GM12878 (cell line): ENCODE results near the gene NAA15. TPM values are rescaled to one million over a fixed set of nuclear protein-coding genes. Genes with fewer than 3 reads are reported as not detected.

Experiments used
- ATF3 ChIP-seq: IDR thresholded peaks from 2 replicates; pipeline ENCODE4 v1.6.1; 2011; ENCODE audit warnings: low read depth, mild to moderate bottlenecking, low read length, moderate library complexity, borderline replicate concordance; ENCODE audit errors: extremely low read depth
- CBX5 ChIP-seq: sonication (generic); IDR thresholded peaks from 2 replicates; pipeline ENCODE4 v1.6.1; 2016; ENCODE audit warnings: low read depth, moderate library complexity, mild to moderate bottlenecking, inconsistent platforms
- CEBPB ChIP-seq, 2 experiments: fragments of 150-350 bp in 1 of 2; IDR thresholded peaks; 2 replicates each; pipeline ENCODE4 v1.6.1; 2012 to 2014; ENCODE audit warnings: low read depth in 2 of 2, low read length in 2 of 2, borderline replicate concordance in 1 of 2, inconsistent platforms in 1 of 2
- CHD1 ChIP-seq: IDR thresholded peaks from 2 replicates; pipeline ENCODE4 v1.6.1; 2012; ENCODE audit warnings: low read depth, low read length, improper control_type of control experiment
- CHD2 ChIP-seq: IDR thresholded peaks from 2 replicates; pipeline ENCODE4 v1.6.1; 2011; ENCODE audit warnings: low read depth, low read length, improper control_type of control experiment, borderline replicate concordance
- E2F4 ChIP-seq: IDR thresholded peaks from 2 replicates; pipeline ENCODE4 v1.6.1; 2012; ENCODE audit warnings: low read depth, low read length, improper control_type of control experiment
- EED ChIP-seq: sonication (generic); IDR thresholded peaks from 2 replicates; pipeline ENCODE4 v1.6.1; 2016; ENCODE audit warnings: antibody characterized with exemption, low read depth
- NFIC ChIP-seq: IDR thresholded peaks from 2 replicates; pipeline ENCODE4 v1.6.1; 2012; ENCODE audit warnings: low read depth, mild to moderate bottlenecking, inconsistent platforms, low read length, moderate library complexity
- NKRF ChIP-seq: fragments of 450-650 bp; conservative IDR thresholded peaks from 2 replicates; pipeline ENCODE4 v1.6.1; 2017; ENCODE audit warnings: mild to moderate bottlenecking, moderate library complexity
- NR2C1 ChIP-seq: fragments of 450-650 bp; IDR thresholded peaks from 2 replicates; pipeline ENCODE4 v1.6.1; 2017; ENCODE audit warnings: antibody characterized with exemption, mild to moderate bottlenecking, moderate library complexity
- PAX8 ChIP-seq: fragments of 450-650 bp; IDR thresholded peaks from 2 replicates; pipeline ENCODE4 v1.6.1; 2017; ENCODE audit warnings: mild to moderate bottlenecking, moderate library complexity
- POLR2AphosphoS2 ChIP-seq: IDR thresholded peaks from 2 replicates; pipeline ENCODE4 v1.6.1; 2011; ENCODE audit warnings: low read depth, mild to moderate bottlenecking, low read length, improper control_type of control experiment, moderate library complexity
- RAD21 ChIP-seq: IDR thresholded peaks from 2 replicates; pipeline ENCODE4 v1.6.1; 2011; ENCODE audit warnings: mild to moderate bottlenecking, low read depth, low read length, moderate library complexity; ENCODE audit not compliant: insufficient read depth
- SMC3 ChIP-seq: IDR thresholded peaks from 2 replicates; pipeline ENCODE4 v1.6.1; 2011; ENCODE audit warnings: low read length, improper control_type of control experiment, borderline replicate concordance
- STAT1 ChIP-seq: fragments of 450-650 bp; conservative IDR thresholded peaks from 2 replicates; pipeline ENCODE4 v1.6.1; 2014; ENCODE audit warnings: antibody characterized with exemption, mild to moderate bottlenecking
- TARDBP ChIP-seq: IDR thresholded peaks from 2 replicates; pipeline ENCODE4 v1.6.1; 2016; ENCODE audit warnings: borderline replicate concordance
- ZNF217 ChIP-seq: fragments of 450-650 bp; IDR thresholded peaks from 2 replicates; pipeline ENCODE4 v1.6.1; 2017; ENCODE audit warnings: antibody characterized with exemption, mild to moderate bottlenecking
- polyA plus RNA-seq, 11 experiments: library from polyadenylated mRNA; depleted of rRNA in 4 of 11; unstranded in 6 of 11; stranded (reverse) in 5 of 11; fragments of >200 nt; fragmentation: Nextera tagmentation in 4 of 11; fragmentation: Illumina TruSeq in 1 of 11; extraction: Ambion mirVana in 4 of 11; extraction: Trizol in 1 of 11; gene quantifications; 1 replicate in 1 of 11; 2 replicates in 10 of 11; pipeline versions ENCODE4 v1.2.1 to v1.2.3, GENCODE V29; 2011 to 2016; ENCODE audit warnings: inconsistent platforms in 2 of 11, missing spikeins in 2 of 11, low read depth in 1 of 11
- total RNA-seq, 4 experiments: library from RNA; depleted of rRNA in 3 of 4; stranded (reverse); fragments of >200 nt in 3 of 4; fragmentation: Illumina TruSeq in 1 of 4; extraction: Trizol in 1 of 4; gene quantifications; 2 replicates each; pipeline versions ENCODE4 v1.2.1 to v1.2.3, GENCODE V29; 2013 to 2021
- TF ChIP-seq, protein P1 (sequence below): fragments of 450-650 bp; IDR thresholded peaks from 2 replicates; pipeline ENCODE4 v1.6.1; 2017; ENCODE audit warnings: mild to moderate bottlenecking, low read depth, inconsistent platforms; ENCODE audit not compliant: poor library complexity, severe bottlenecking
- TF ChIP-seq, protein P2 (sequence below), 3 experiments: IDR thresholded peaks in 2 of 3; conservative IDR thresholded peaks in 1 of 3; 2 replicates each; pipeline ENCODE4 v1.5.1; 2011; ENCODE audit warnings: low read depth in 3 of 3, low read length in 3 of 3, mild to moderate bottlenecking in 3 of 3, control low read depth in 2 of 3, moderate library complexity in 2 of 3, inconsistent platforms in 1 of 3, mixed read lengths in 1 of 3; ENCODE audit not compliant: control insufficient read depth in 2 of 3, insufficient read depth in 1 of 3; ENCODE audit errors: extremely low read depth in 1 of 3
- TF ChIP-seq, protein P3 (sequence below): IDR thresholded peaks from 2 replicates; pipeline ENCODE4 v1.6.1; 2012; ENCODE audit warnings: low read depth, low read length, improper control_type of control experiment

The NAA15 gene
- total and polyA plus RNA-seq, 10 of the 15 experiments (the other 5 are each of a cell fraction or from before 2014, with no cell fraction given), result 24.3 to 93.1 (median 51.9) TPM

- TF ChIP-seq NR2C1 (no peak; the same call in 1 of the 2 replicates), TARDBP (no peak), NFIC (no peak; the same call in 1 of the 2 replicates), ZNF217 (0 out of 2 replicates have a peak, but pooled peaks have one; percentile 0), NKRF (peak; percentile 57; the same call in 1 of the 2 replicates), CHD2 (peak; percentile 99), POLR2AphosphoS2 (peak; percentile 66; the same call in 1 of the 2 replicates), ATF3 (no peak), CEBPB (IDR thresholded peaks at IDR 0.05; ENCODE audit: borderline replicate concordance in 1 of 2, low read depth in 2 of 2, low read length in 2 of 2) (no peak; a peak in 1 of 4 replicates), E2F4 (peak; percentile 69; the same call in 1 of the 2 replicates), SMC3 (no peak), STAT1 (no peak), RAD21 (no peak), CBX5 (0 out of 2 replicates have a peak, but pooled peaks have one; percentile 36), PAX8 (no peak), EED (no peak), CHD1 (no peak)
- TF ChIP-seq, protein P1, sequence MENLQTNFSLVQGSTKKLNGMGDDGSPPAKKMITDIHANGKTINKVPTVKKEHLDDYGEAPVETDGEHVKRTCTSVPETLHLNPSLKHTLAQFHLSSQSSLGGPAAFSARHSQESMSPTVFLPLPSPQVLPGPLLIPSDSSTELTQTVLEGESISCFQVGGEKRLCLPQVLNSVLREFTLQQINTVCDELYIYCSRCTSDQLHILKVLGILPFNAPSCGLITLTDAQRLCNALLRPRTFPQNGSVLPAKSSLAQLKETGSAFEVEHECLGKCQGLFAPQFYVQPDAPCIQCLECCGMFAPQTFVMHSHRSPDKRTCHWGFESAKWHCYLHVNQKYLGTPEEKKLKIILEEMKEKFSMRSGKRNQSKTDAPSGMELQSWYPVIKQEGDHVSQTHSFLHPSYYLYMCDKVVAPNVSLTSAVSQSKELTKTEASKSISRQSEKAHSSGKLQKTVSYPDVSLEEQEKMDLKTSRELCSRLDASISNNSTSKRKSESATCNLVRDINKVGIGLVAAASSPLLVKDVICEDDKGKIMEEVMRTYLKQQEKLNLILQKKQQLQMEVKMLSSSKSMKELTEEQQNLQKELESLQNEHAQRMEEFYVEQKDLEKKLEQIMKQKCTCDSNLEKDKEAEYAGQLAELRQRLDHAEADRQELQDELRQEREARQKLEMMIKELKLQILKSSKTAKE, result peak; percentile 11
- TF ChIP-seq, protein P2, sequence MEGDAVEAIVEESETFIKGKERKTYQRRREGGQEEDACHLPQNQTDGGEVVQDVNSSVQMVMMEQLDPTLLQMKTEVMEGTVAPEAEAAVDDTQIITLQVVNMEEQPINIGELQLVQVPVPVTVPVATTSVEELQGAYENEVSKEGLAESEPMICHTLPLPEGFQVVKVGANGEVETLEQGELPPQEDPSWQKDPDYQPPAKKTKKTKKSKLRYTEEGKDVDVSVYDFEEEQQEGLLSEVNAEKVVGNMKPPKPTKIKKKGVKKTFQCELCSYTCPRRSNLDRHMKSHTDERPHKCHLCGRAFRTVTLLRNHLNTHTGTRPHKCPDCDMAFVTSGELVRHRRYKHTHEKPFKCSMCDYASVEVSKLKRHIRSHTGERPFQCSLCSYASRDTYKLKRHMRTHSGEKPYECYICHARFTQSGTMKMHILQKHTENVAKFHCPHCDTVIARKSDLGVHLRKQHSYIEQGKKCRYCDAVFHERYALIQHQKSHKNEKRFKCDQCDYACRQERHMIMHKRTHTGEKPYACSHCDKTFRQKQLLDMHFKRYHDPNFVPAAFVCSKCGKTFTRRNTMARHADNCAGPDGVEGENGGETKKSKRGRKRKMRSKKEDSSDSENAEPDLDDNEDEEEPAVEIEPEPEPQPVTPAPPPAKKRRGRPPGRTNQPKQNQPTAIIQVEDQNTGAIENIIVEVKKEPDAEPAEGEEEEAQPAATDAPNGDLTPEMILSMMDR (IDR thresholded peaks at IDR 0.05 in 2 of 3, conservative IDR thresholded peaks at IDR 0.05 in 1 of 3; ENCODE audit: control insufficient read depth in 2 of 3, extremely low read depth in 1 of 3, insufficient read depth in 1 of 3, low read depth in 3 of 3, low read length in 3 of 3), result peak in 1 of 3 experiments; percentile 0; a peak in 1 of 6 replicates
- TF ChIP-seq, protein P3, sequence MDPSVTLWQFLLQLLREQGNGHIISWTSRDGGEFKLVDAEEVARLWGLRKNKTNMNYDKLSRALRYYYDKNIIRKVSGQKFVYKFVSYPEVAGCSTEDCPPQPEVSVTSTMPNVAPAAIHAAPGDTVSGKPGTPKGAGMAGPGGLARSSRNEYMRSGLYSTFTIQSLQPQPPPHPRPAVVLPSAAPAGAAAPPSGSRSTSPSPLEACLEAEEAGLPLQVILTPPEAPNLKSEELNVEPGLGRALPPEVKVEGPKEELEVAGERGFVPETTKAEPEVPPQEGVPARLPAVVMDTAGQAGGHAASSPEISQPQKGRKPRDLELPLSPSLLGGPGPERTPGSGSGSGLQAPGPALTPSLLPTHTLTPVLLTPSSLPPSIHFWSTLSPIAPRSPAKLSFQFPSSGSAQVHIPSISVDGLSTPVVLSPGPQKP, result no peak
These were observed 152.2 kb downstream of the NAA15 start (continued) for GRCh38 chr4:139453371-139454110.
